Body of pancreas (tissue), 4 donors: ENCODE data around the gene DRC7. TPM values are rescaled to one million over a fixed set of nuclear protein-coding genes. Genes with fewer than 3 reads are reported as not detected.
"Not testable (repeated sequence)": the region's sequence is repeated elsewhere in the genome, so short reads cannot be mapped to it uniquely, and the experiment has no call there.

Source experiments
- ATAC-seq: fragments of 150-250 bp; one replicate; pipeline ENCODE4 v1.9.1; 2016
- DNase-seq, 4 donors: peaks; one replicate each; pipeline ENCODE4 v3.0.0-alpha.2; 2019
- H3K27ac ChIP-seq, 4 donors: fragments of 200-600 bp; sonication (generic); 1 replicate in 3 of 4; 2 replicates in 1 of 4; pipeline versions ENCODE4 v1.5.1 to v1.6.1; 2016 to 2019; ENCODE audit warnings: mild to moderate bottlenecking in 1 of 4, mixed read lengths in 1 of 4, moderate library complexity in 1 of 4
- H3K27me3 ChIP-seq, 2 donors: fragments of 200-600 bp; sonication (generic); one replicate each; pipeline ENCODE4 v1.6.0; 2016; ENCODE audit warnings: mild to moderate bottlenecking in 1 of 2
- H3K36me3 ChIP-seq, 2 donors: fragments of 200-600 bp; sonication (generic); replicated peaks in 1 of 2; 2 replicates each; pipeline ENCODE4 v1.5.1; 2016; ENCODE audit warnings: low read depth in 2 of 2; ENCODE audit not compliant: insufficient read depth in 1 of 2
- H3K4me1 ChIP-seq: fragments of 200-600 bp; sonication (generic); one replicate; pipeline ENCODE4 v1.6.0; 2016
- H3K4me3 ChIP-seq, 2 donors: fragments of 200-600 bp; sonication (generic); 1 replicate in 1 of 2; 2 replicates in 1 of 2; pipeline ENCODE4 v1.5.1; 2016 to 2019
- H3K9me3 ChIP-seq, 3 donors: fragments of 200-600 bp; sonication (generic); 1 replicate in 2 of 3; 2 replicates in 1 of 3; pipeline ENCODE4 v1.5.1; 2016
- POLR2A ChIP-seq, 3 donors: fragments of 450-650 bp; IDR thresholded peaks; one replicate each; pipeline ENCODE4 v1.6.1; 2016; ENCODE audit warnings: antibody characterized with exemption in 3 of 3, mild to moderate bottlenecking in 2 of 3
- WGBS, 2 donors: methylation state at CpG; one replicate each; pipeline ENCODE4 v1.1.5; 2017; 5-methylcytosine and 5-hydroxymethylcytosine counted together
- intact Hi-C: fragments of 100-400 bp; cut with DNase I; formaldehyde crosslinking; loops from one replicate; pipeline ENCODE4 v1.15.1; 2023
- microRNA-seq, 2 donors: library from miRNA; unstranded; fragments of <30 nt; microRNA quantifications; one replicate each; pipeline ENCODE4, GENCODE V29; 2016; ENCODE audit warnings: borderline number of aligned reads in 2 of 2, borderline replicate concordance in 2 of 2
- small RNA-seq: library from RNA; depleted of rRNA; stranded (forward); fragments of <200 nt; gene quantifications from one replicate; pipeline ENCODE3, GENCODE V24; 2016
- total RNA-seq, 2 donors: library from RNA; depleted of rRNA; stranded (reverse); fragments of >200 nt; gene quantifications; one replicate each; pipeline ENCODE4 v1.1.0, GENCODE V29; 2016
- TF ChIP-seq, protein P1 (sequence below), 7 experiments: fragments of 450-650 bp in 4 of 7; fragments of 200-600 bp in 3 of 7; sonication (generic) in 3 of 7; IDR thresholded peaks; one replicate each; pipeline ENCODE4 v1.5.1; 2016 to 2019; ENCODE audit warnings: antibody characterized with exemption in 7 of 7

Gene DRC7
- total RNA-seq, 2 donors from 2014 or later = 1.3 TPM; not detected in 1

DNA sequence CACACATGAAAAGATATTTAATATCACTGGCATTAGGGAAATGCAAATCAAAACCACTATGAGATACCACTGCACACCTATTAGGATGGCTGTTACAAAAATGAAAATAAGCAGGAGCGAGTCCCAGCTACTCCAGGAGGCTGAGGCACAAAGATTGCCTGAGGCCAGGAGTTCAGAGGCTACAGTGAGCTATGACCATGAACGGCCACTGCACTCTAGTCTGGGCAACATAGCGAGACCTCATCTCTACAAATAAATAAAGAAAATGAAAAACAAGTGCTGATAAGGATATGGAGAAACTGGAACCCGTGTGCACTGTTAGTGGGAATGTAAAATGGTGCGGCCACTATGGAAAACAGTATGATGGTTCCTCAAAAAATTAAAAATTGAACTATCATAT lies 84.1 kb downstream of the DRC7 start:
- intact Hi-C loops = no loop called here
- Histone ChIP-seq H3K27me3 (no peaks in the 10 kb centered on the region), H3K27ac (no peak overlapping the region), H3K36me3 (no peaks in the 10 kb centered on the region), H3K4me3 (no peak overlapping the region), H3K9me3 (no peaks in the 10 kb centered on the region), H3K4me1 (peaks cover 36% of the 10 kb centered on the region)
- DNase-seq (no peak), ATAC-seq (no peak)
- no peak for TF ChIP-seq POLR2A (IDR thresholded peaks at IDR 0.05)
- TF ChIP-seq, protein P1, sequence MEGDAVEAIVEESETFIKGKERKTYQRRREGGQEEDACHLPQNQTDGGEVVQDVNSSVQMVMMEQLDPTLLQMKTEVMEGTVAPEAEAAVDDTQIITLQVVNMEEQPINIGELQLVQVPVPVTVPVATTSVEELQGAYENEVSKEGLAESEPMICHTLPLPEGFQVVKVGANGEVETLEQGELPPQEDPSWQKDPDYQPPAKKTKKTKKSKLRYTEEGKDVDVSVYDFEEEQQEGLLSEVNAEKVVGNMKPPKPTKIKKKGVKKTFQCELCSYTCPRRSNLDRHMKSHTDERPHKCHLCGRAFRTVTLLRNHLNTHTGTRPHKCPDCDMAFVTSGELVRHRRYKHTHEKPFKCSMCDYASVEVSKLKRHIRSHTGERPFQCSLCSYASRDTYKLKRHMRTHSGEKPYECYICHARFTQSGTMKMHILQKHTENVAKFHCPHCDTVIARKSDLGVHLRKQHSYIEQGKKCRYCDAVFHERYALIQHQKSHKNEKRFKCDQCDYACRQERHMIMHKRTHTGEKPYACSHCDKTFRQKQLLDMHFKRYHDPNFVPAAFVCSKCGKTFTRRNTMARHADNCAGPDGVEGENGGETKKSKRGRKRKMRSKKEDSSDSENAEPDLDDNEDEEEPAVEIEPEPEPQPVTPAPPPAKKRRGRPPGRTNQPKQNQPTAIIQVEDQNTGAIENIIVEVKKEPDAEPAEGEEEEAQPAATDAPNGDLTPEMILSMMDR (IDR thresholded peaks at IDR 0.05) = no peak
- 85 to 90% methylated on average over 5 of the region's 5 CpGs for WGBS, 2 donors

DNA sequence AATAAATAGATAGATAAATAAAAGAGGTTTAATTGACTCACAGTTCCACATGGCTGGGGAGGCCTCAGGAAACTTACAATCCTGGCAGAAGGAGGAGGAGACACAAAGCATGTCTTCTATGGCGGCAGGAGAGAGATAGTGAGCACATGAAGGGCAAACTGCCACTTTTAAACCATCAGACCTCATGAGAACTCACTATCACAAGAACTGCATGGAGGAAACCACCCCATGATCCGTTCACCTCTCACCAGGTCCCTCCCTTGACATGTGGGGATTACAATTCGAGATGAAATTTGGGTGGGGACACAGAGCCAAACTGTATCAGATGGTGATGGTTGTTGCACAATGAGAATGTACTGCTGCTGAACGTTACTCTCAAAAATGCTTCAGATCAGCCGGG lies 85.2 kb downstream of the DRC7 start:
- DNase-seq = not testable (repeated sequence)

DNA sequence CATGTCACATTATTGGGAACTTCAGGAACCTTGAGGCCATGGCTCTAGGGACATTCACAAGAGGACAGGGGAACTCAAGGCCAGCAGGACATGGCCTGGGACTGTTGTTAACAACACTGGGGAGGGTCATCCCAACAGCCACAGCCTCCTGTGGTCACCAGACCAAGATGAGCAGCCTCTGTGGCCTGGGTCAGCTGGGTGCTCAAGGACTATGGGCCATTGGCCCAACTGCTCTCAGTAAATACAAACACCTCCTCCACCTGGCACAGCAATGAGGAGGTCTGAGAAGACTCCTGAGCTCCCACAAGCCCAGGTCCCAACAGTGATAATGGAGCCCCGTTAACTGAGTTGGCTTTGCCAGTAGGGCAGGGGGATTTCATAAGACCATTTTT lies 86.7 kb downstream of the DRC7 start:
- H3K4me1 ChIP-seq = peaks cover 25% of the 10 kb centered on the region
- ATAC-seq = no peak
- H3K4me3 ChIP-seq = no peak overlapping the region
- peak overlapping the region in 3 of 4 donors; percentile 52 to 80 (median 79) for H3K27ac ChIP-seq
- intact Hi-C loops = no loop called here
- no peaks in the 10 kb centered on the region for H3K36me3 ChIP-seq
- DNase-seq = no peak
- no peaks in the 10 kb centered on the region for H3K9me3 ChIP-seq
- H3K27me3 ChIP-seq = no peaks in the 10 kb centered on the region
- TF ChIP-seq, protein P1 (IDR thresholded peaks at IDR 0.05) = no peak
- TF ChIP-seq POLR2A (IDR thresholded peaks at IDR 0.05) = no peak
- 60 to 90% methylated on average over 1 of the region's 1 CpG for WGBS, 2 donors

More for the DNA sequence above, 85.2 kb downstream of the DRC7 start:
- H3K9me3 ChIP-seq, H3K4me3 ChIP-seq, intact Hi-C loops, H3K27me3 ChIP-seq, H3K27ac ChIP-seq, ATAC-seq, H3K36me3 ChIP-seq: not testable (repeated sequence)
- 84 to 87% methylated on average over 4 to 5 of the region's 5 CpGs for WGBS, 2 donors
- peaks cover 31% of the 10 kb centered on the region for H3K4me1 ChIP-seq

Small RNA genes within 50 kb of the gene (microRNA-seq; reads per million reads assigned to microRNA genes)
- 0 reads per million in 2 donors for gene MIR6772

Small RNA genes within 50 kb of the gene (small RNA-seq; reads per million reads assigned to genes)
- gene MIR6772 = not detected

Other genes starting within 250 kb of the DRC7 start
- gene CIAPIN1, start 247.4 kb upstream of the DRC7 start, total RNA-seq = 10 to 100 TPM; 13.5 to 19.4 TPM
- gene COQ9, start 247.3 kb upstream of the DRC7 start, total RNA-seq = 10 to 100 TPM; 38.7 to 56.0 TPM
- 10 to 100 TPM; 34.9 to 77.3 TPM for gene POLR2C, start 232.1 kb upstream of the DRC7 start, total RNA-seq
- 10 to 100 TPM; 33.0 to 36.1 TPM for gene DOK4, start 208.3 kb upstream of the DRC7 start, total RNA-seq
- 10 to 100 TPM; 10.6 to 22.4 TPM for gene CCDC102A, start 158.2 kb upstream of the DRC7 start, total RNA-seq
- gene ADGRG5, start 152.2 kb upstream of the DRC7 start, total RNA-seq = under 1 TPM; 0.78 to 0.99 TPM
- gene ADGRG1, start 66.2 kb upstream of the DRC7 start, total RNA-seq = 10 to 100 TPM; 53.7 to 61.6 TPM
- 1 to 10 TPM; 2.0 to 6.0 TPM for gene ADGRG3, start 26.5 kb upstream of the DRC7 start, total RNA-seq
- 10 to 100 TPM; 13.7 to 14.2 TPM for gene KATNB1, start 41.0 kb downstream of the DRC7 start, total RNA-seq
- 100 to 1,000 TPM; 120 to 205 TPM for gene KIFC3, start 107.7 kb downstream of the DRC7 start, total RNA-seq